H4 (cell line): ENCODE data around the gene METTL23. TPM values are rescaled to one million over a fixed set of nuclear protein-coding genes. Genes with fewer than 3 reads are reported as not detected.

Source experiments
- DNase-seq: peaks from one replicate; pipeline ENCODE4 v3.0.0-alpha.2; 2015; ENCODE audit warnings: low spot score
- total RNA-seq: library from RNA; depleted of rRNA; stranded (reverse); fragments of >200 nt; shearing (Covaris generic); gene quantifications from 2 replicates; pipeline ENCODE4 v1.2.3, GENCODE V29; 2014; rRNA removed

The METTL23 gene, protein sequence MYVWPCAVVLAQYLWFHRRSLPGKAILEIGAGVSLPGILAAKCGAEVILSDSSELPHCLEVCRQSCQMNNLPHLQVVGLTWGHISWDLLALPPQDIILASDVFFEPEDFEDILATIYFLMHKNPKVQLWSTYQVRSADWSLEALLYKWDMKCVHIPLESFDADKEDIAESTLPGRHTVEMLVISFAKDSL
- total RNA-seq: 77.5 and 112 TPM in 2 replicates

DNA sequence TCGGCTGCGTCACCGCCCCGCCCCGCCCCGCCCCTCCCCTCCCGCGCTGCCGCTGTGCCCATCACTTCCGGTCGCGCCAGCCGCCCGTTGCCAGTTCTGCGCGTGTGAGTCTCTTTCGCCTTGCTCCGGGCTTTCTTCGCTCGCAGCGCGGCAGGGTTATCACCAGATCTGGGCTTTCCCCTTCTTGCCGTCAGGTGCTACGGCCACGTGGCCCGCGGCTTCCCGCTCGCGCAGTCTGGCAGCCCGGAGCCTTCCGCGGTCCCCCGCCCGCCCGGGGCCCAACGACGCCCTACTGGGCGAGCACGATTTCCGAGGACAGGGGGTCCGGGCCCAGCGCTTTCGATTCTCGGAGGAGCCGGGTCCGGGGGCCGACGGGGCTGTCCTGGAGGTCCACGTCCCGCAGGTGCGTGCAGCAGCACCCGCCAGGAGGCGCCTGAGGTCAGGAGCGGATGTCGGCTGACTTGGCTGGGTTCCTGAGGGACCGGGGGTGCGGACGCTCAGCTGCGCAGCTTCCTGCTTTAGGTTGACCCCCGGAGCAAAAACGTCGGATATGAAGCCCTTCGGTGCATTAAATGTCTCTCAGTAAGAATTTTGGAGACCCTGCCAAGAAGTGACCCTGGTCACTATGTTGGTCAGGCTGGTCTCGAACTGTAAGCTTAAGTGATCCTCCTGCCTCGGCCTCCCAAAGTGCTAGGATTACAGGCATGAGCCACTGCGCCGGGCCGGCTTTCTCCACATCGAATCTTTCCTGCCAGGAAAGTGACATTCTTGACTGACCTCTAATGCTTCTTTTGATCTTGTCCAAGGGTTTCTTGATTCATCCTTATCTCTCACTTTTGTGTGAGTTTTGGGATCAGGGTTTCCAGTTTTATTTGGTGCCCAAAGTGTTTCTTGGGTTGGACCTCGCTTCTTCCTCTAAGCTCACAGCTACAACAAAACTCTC lies at the start of gene METTL23:
TSS of gene METTL23 (plus strand) at position 64 of the 943 bp plus-strand sequence. CDS start 2,872 bp downstream, outside the sequence.
- DNase-seq: peak; percentile 78

GRCh38 chr17:76677406-76677805 lies 49.2 kb upstream of the METTL23 start:
- no peak for DNase-seq

GRCh38 chr17:76678330-76678729 lies 48.3 kb upstream of the METTL23 start:
- DNase-seq: no peak

DNA sequence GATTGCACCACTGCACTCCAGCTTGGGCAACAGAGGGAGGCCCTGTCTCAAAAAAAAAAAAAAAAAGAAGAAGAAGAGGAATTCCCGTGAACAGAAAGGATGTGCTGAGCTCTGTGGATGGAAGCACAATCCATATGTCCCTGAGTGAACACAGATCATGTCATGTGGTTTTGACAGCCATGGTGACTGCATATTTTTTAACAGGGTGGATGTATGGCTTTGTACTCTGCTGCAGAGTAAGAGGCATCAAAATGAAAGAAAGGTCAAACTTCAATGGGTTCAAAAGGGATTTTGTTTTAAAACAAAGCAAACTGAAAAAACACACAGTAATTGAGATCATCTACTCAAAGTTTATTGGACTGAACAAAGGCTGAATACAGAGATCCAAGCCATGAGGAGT lies 47.4 kb upstream of the METTL23 start:
- no peak for DNase-seq

- DNase-seq: peak; percentile 57
These were observed 45.2 kb upstream of the METTL23 start for GRCh38 chr17:76681222-76682137.

DNA sequence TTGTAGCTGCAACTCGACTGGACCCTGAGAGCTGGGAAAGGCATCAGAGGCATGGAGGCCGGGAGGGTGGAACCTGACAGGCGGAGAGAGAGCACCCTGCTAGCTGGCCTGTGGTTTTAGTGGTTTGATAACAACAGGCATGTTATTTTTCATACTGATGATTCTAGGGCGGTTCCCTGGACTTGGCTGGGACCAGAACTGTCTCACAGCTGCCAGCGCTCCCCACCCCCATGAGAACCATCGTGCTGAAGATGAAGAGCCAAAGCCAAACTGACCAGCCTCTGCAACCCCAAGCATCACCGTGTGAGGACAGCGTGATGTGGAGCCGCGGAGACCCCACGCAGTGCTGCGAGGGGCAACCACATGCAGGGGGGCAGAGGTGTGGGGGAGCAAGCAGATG lies 44.3 kb upstream of the METTL23 start:
- DNase-seq: no peak

- DNase-seq: no peak
These were observed 43.5 kb upstream of the METTL23 start for GRCh38 chr17:76683011-76683755.

- no peak for DNase-seq
These were observed 42.5 kb upstream of the METTL23 start for GRCh38 chr17:76683921-76684745.

GRCh38 chr17:76684756-76685155 lies 41.9 kb upstream of the METTL23 start:
- DNase-seq: no peak

- DNase-seq: no peak
These were observed 41.3 kb upstream of the METTL23 start for GRCh38 chr17:76685366-76685765.

DNA sequence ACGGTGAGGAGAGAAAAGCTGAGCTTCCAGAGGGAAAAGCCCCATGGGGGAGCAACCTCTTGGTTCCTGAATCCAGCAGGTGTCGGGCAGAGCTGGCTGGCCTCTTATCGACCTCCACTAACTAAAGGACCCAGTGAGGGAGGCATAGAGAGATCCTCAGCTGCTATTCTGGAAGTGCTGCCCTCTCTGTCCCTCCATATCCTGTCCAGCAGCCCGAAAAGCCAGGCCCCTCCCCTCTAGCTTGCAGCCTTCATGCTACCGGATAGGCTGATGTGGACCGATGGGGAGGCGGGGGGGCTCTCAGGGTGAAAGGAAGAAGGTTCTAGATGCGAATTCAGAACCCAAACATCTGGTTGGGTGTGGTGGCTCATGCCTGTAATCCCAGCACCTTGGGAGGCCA lies 40.8 kb upstream of the METTL23 start:
- no peak for DNase-seq

DNA sequence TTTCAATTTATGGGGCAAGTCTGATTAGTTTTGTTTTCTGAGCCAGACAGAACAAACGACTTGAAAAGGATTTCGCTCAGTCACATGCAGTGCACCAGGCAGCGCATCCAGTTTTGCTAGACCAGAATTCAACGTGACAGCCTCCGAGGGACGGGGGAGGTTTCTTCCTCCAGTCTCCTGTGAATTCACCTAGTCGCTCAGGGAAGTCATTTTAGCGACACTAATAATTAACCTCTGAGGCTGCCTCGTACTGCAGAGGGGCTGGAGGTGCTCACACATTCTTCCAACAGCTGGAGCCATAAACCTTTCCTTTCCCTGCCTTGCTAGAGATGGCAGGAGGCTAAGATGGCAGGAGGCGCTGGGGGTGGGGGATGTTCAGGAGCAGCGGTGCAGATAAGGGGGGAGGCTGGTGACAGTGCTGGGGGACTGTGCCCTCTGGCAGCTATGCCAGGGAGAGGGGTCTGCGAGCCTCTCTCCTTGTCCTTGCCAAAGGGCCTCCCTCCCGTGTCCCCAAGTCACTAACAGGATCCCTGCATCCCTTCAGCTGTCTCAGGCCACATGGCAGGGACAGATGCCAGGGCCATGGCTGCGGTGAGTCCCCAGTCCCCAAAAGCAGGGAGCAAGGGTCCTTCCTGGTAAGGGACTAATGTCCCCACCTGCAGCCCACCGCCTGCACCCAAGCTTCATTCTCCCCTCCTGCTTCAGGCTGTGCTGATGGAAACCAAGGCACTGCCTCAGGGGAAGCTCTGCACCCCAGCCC lies 39.9 kb upstream of the METTL23 start:
- no peak for DNase-seq

- no peak for DNase-seq
These were observed 39.1 kb upstream of the METTL23 start for GRCh38 chr17:76687298-76688164.

- DNase-seq: no peak
These were observed 38.4 kb upstream of the METTL23 start for GRCh38 chr17:76688165-76688622.

GRCh38 chr17:76689859-76690258 lies 36.8 kb upstream of the METTL23 start:
- no peak for DNase-seq

GRCh38 chr17:76690596-76691280 lies 35.9 kb upstream of the METTL23 start:
- no peak for DNase-seq

DNA sequence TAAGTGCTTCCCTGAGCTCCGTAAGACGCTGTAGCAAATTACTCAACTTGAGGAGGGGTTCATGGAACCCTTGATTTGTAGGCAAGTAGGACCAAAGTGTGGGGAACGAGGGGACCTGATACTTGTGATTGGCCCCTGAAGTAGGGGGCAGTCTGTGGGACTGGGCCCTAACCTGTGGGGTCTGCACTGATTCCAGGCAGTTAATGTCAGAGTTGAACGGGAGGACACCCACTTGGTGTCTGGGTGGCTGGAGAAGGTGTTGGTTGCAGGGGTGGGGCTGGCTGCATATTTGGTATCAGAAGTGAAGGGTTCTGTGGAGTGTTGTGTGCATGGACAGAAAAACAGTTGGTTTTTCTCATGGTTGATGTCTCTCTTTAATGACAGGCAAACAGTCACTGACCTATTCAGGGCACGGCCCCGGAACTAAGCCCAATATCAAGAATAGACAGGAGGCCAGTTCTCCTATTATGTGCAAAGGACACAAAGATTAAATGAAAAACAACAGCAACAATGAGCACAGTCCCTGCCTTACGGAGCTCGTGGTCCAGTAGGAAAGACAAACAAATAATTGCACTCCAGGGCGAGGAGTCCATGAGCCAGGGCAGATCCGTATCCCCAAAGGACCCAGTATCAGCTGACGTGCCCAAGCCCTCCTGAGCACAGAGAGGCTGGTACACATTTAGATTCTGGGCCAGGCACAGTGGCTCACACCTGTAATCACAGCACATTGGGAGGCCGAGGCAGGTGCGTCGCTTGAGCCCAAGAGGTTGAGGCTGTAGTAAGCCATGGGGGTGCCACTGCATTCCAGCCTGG lies 35.1 kb upstream of the METTL23 start:
- no peak for DNase-seq
